KOPT-K1 (cell line): Measurements from ENCODE around the gene KERA.

Experiments
- H3K27ac ChIP-seq: fragments of 200-600 bp; sonication (generic); 2 replicates; pipeline ENCODE4 v1.5.1; 2016; ENCODE audit warnings: antibody characterized with exemption, mild to moderate bottlenecking, low read depth, low read length; ENCODE audit not compliant: poor library complexity, severe bottlenecking
- H3K36me3 ChIP-seq: fragments of 200-600 bp; sonication (generic); 2 replicates; pipeline ENCODE4 v1.5.1; 2017; ENCODE audit warnings: antibody characterized with exemption, mild to moderate bottlenecking, low read length, moderate library complexity; ENCODE audit not compliant: insufficient read depth
- H3K9me3 ChIP-seq: fragments of 200-600 bp; sonication (generic); 2 replicates; pipeline ENCODE4 v1.5.1; 2017; ENCODE audit warnings: antibody characterized with exemption, low read length, mild to moderate bottlenecking; ENCODE audit not compliant: insufficient read depth, poor library complexity, severe bottlenecking

KERA gene

GRCh38 chr12:91004872-91005271 is 53.0 kb downstream of the KERA start, which contains the start of gene EPYC:
EPYC (minus strand) TSS chr12:91004972; CDS start chr12:91002565, 2,407 bp downstream.
- no peaks in the 10 kb centered on the region for H3K9me3 ChIP-seq
- H3K36me3 ChIP-seq: no peaks in the 10 kb centered on the region
- H3K27ac ChIP-seq: no peak within 1 kb of the TSS

- H3K9me3 ChIP-seq: no peaks in the 10 kb centered on the region
- no peaks in the 10 kb centered on the region for H3K36me3 ChIP-seq
- no peak overlapping the region for H3K27ac ChIP-seq
Measured at GRCh38 chr12:91003737-91004136, 54.1 kb downstream of the KERA start.

- Histone ChIP-seq H3K9me3 (no peaks in the 10 kb centered on the region), H3K27ac (no peak overlapping the region), H3K36me3 (no peaks in the 10 kb centered on the region)
Measured at GRCh38 chr12:91001306-91001705, 56.5 kb downstream of the KERA start.
